Stimulated activated CD8-positive, alpha-beta memory T cell treated with anti-CD3 and anti-CD28 coated beads, Interleukin-4, amount 100 ng/mL, for 4 hours (primary cell): Measurements from ENCODE around the gene ERMARD.

Experiments
- DNase-seq, 2 donors: peaks; one replicate each; pipeline ENCODE4 v3.0.0-alpha.2; 2020; ENCODE audit warnings: low read depth in 2 of 2, low spot score in 1 of 2

ERMARD gene

GRCh38 chr6:169801396-169802160 lies 50.2 kb downstream of the ERMARD start:
- DNase-seq = no peak

GRCh38 chr6:169802790-169803189 lies 51.4 kb downstream of the ERMARD start:
- no peak for DNase-seq

DNA sequence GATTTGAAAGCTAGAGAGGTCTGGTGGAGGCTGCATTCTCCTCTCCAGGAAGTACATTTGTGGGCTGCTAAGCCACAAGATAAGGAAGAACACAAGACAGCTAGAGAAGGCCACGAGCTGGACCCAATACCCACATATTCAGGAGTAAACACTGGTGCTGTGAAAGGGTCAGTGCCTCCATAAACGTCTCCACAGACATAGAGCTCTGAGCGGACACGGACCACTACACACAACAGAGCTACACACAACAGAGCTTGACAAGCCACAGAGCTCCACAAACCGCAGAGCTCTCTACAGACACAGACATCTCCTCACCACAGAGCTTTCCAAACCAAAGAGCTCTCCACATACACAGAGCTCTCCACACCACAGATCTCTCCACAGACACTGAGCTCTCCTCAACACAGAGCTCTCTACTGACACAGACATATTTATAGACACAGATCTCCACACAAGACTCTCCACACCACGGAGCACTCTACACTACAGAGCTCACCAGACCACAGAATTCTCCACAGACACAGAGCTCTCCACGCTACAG lies 51.9 kb downstream of the ERMARD start:
- DNase-seq = no peak

GRCh38 chr6:169803816-169804340 lies 52.5 kb downstream of the ERMARD start:
- no peak for DNase-seq

- no peak for DNase-seq
These were observed 53.0 kb downstream of the ERMARD start for GRCh38 chr6:169804427-169804826.

GRCh38 chr6:169805242-169805838 lies 53.9 kb downstream of the ERMARD start:
- no peak for DNase-seq

DNA sequence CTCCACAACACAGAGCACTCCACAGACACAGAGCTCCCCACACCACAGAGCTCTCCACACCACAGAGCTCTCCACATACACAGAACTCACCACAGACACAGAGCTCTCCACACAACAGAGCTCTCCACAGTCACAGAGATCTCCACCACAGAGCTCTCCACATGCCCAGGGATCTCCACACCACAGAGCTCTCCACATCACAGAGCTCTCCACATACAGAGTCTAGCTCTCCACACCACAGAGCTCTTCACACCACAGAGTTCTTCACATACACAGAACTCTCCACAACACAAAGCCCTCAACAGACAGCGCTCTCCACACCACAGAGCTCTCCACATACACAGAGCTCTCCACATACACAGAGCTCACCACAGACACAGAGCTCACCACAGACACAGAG lies 55.3 kb downstream of the ERMARD start:
- no peak for DNase-seq

GRCh38 chr6:169807229-169807628 lies 55.8 kb downstream of the ERMARD start:
- no peak for DNase-seq

DNA sequence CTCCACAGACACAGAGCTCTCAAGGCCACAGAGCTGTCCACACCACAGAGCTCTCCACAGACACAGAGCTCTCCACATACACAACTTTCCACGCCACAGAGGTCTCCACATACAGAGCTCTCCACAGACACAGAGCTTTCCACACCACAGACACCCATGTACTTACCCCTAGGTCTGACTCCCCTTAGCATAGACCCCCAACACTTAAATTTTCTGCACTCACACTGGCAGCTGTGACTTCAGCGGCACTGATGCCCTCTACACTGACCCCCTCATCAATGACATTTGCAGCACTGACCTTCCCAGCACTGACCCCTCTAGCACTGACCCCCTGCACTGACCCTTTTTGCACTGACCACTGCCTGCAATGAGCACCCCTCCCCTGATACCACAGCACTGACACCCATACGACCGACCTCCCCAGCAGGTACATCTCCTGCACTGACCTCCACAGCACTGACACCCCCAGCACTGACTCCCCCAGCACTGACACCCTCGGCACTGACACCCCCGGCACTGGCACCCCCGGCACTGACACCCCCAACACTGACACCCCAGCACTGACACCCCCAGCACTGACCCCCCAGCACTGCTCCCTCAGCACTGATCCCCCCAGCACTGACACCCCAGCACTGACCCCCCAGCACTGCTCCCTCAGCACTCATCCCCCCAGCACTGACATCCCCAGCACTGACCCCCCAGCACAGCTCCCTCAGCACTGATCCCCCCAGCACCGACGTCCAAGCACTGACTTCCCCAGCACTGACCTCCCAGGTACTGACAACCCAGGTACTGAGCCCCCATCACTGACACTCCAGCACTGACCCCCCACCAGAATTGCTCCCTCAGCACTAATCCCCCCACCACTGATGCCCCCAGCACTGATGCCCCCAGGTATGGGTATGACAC lies 56.5 kb downstream of the ERMARD start:
- no peak for DNase-seq

GRCh38 chr6:169808608-169808967 lies 57.2 kb downstream of the ERMARD start:
- DNase-seq = no peak

- DNase-seq = no peak
These were observed 58.0 kb downstream of the ERMARD start for GRCh38 chr6:169809386-169809785.

DNA sequence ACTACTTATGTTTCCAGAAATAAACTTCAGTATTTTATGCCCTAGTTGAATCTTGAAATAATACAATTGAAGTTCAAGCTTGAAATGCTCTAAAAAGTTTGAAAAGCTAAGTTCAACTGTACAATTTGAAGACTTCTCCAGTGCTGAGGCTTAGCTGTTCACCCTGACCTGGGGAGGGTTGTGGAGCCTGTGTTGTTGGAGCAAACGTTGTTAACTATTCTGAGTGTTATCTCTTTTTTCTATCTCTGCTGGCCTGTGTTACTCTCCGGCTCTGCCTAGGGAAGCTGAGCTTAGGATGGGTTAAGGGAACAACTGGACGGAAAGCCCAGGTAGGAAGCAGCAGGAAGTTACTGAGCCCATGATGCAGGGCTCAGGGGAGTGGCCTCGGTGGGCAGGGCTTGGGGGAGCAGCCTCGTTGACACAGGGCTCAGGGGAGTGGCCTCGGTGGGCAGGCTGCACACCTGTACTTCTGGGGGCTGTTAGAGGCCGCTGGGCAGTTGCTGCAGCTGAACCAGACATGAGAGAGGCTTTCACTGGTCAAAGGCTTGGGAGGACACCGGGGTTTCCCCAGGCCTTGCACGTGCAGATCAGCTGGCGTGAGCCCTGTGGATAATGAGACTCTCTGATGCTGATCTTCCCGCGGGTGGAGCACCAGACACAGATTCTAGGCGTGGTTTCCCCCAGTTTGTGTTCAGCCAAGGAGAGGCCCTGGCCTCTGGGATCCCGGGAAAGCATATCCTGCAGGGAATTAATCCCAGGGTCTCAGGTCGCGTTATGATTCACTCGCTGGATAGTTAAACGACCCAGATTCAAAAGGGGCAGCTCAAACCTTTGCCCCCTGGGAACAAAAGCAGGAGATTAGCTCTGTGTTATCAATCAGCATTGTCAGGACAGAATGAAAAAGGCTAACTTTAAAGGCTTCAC lies 58.9 kb downstream of the ERMARD start:
- no peak for DNase-seq

GRCh38 chr6:169811072-169811471 lies 59.6 kb downstream of the ERMARD start:
- DNase-seq = no peak

DNA sequence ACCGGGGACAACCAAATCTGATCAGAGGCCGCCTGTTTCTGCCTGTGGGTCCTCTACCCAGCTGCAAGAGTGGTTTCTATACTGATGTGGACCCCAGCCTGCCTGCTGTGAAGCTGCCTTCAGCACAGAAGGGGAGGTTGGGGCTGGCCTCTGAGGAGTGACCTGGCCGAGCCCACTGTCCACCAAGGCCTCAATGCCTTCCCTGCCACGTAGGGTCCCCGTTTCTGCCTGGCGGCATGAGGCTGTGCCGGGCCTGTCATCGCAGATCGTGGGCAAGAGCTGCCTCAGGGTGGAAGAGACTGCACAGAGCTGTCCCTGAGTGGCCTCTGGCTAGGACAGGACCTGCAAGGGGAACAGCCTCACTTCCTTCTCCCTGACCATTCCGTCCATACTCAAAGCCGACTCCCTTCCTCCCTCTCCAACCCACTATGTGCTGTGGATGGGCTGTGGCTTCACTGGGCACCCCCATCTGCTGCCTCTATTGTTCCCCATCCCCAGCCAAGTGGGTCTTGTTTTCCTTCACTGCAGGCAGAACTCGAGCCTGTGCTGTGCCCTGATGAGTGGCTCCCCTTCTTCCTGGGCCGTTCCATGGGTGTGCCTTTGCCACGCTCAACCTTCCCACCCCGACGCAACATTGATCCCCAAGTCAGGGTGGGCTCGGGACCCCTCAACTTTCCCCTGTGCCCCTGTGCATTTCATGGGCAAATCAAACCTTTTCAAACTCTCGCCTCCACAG lies 60.3 kb downstream of the ERMARD start:
- no peak for DNase-seq

- DNase-seq = no peak
These were observed 60.8 kb downstream of the ERMARD start for GRCh38 chr6:169812257-169812644.

DNA sequence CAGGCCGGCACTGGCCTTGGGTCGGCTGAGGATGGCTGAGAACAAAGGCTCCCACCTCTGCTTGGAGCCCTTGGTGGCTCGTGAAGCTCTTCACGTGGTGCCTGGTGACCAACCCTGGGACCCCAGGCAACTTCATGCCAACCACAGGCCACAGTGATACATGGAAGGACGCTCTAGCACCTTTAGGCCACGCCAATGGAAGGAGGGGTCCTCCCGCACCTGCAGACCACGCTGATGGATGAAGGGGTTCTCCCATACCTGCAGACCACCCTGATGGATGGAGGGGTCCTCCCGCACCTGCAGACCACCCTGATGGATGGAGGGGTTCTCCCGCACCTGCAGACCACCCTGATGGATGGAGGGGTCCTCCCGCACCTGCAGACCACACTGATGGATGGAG lies 62.5 kb downstream of the ERMARD start:
- no peak for DNase-seq

DNA sequence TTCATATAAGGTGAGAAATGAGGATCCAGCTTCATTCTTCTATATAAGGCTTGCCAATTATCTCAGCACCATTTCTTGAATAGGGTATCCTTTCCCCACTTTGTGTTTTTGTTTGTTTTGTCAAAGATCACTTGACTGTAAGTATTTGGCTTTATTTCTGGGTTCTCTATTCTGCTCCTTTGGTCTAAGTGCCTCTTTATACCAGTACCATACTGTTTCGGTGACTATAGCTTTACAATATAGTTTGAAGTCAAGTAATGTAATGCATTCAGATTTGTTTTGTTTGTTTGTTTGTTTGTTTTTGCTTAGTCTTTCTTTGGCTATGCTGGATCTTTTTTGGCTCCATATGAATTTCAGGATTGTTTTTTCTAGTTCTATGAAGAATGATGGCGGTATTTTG lies 64.6 kb downstream of the ERMARD start:
- no peak for DNase-seq

- no peak for DNase-seq
These were observed 65.6 kb downstream of the ERMARD start for GRCh38 chr6:169816975-169817374.

- no peak for DNase-seq
These were observed 68.9 kb downstream of the ERMARD start for GRCh38 chr6:169820358-169820757.

GRCh38 chr6:169824021-169824420 lies 72.6 kb downstream of the ERMARD start:
- no peak for DNase-seq
